ENCODE results near the gene IFRD2. TPM values are rescaled to one million over a fixed set of nuclear protein-coding genes. Genes with fewer than 3 reads are reported as not detected.

IFRD2 gene
- total and polyA plus RNA-seq, 9 of the 15 experiments (the other 6 are each of a cell fraction or from before 2014, with no cell fraction given): 30.5 to 115 (median 52.8) TPM

DNA sequence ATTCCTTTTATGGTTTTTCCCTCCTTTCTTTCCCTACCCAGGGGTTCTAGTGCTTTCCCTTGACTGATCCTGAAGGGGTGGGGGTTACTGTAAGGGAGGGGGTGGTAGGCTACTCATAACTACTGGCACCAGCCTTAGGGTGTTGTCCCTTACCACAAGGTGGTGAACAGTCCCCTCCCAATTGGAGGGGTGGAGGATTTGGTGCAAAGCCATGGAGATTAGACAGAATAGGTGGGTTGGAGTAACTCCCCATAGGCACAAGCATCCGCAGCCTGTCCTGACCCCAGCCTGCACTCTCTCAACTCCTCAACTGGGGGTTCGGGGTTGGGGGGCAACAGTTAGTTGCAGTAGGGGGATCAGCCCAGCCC lies 32.9 kb upstream of the IFRD2 start (continued):
- no peak for TF ChIP-seq NR0B1 (IDR thresholded peaks at IDR 0.05; ENCODE audit: partially characterized antibody)
- TF ChIP-seq MBD1 (CRISPR knock-in tag; IDR thresholded peaks at IDR 0.05): no peak
- no peak for TF ChIP-seq EZH2 (IDR thresholded peaks at IDR 0.05; ENCODE audit: borderline replicate concordance, low read depth, low read length)
- TF ChIP-seq RFX1 (IDR thresholded peaks at IDR 0.05): no peak
- TF ChIP-seq SRSF1 (IDR thresholded peaks at IDR 0.05; ENCODE audit: low read depth, low read length): no peak
- no peak for TF ChIP-seq AFF1 (IDR thresholded peaks at IDR 0.05; ENCODE audit: low read depth in 1 of 2, partially characterized antibody in 2 of 2)
- TF ChIP-seq FOXO4 (CRISPR knock-in tag; IDR thresholded peaks at IDR 0.05): no peak
